ENCODE measurements around the gene SLAIN1.

DNA sequence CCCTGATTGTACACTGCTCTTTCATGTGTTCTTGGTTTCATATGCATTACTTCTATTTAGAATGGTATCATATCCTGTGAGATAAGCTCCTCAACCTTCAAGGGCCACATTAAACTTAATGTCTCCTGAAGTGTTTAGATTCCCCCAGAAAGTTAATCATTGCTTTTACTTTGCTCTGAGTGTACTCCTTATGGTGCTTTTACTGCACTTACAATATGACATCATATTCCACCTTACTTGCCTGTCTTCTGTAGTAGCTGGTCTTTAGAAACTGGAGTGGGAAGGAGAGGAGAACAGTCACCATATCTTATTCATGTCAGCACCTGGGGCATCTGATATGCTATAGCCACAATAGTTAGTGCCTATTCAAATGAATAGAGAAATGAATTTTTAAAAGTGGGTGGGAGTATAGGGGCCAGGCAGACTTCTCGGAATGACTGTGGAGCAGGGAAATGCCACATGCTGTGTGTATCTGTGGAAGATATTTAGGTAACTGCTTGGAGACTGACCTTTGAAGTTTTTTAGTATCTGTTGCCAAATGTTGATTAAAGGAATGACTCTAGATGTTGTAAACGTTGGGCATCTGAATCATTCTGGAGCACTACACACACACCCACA is 40.2 kb downstream of the SLAIN1 start:
- TF ChIP-seq, protein P1, sequence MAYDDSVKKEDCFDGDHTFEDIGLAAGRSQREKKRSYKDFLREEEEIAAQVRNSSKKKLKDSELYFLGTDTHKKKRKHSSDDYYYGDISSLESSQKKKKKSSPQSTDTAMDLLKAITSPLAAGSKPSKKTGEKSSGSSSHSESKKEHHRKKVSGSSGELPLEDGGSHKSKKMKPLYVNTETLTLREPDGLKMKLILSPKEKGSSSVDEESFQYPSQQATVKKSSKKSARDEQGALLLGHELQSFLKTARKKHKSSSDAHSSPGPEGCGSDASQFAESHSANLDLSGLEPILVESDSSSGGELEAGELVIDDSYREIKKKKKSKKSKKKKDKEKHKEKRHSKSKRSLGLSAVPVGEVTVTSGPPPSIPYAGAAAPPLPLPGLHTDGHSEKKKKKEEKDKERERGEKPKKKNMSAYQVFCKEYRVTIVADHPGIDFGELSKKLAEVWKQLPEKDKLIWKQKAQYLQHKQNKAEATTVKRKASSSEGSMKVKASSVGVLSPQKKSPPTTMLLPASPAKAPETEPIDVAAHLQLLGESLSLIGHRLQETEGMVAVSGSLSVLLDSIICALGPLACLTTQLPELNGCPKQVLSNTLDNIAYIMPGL (CRISPR knock-in tag; IDR thresholded peaks at IDR 0.05; ENCODE audit: borderline replicate concordance): no peak
- TF ChIP-seq, protein P2, sequence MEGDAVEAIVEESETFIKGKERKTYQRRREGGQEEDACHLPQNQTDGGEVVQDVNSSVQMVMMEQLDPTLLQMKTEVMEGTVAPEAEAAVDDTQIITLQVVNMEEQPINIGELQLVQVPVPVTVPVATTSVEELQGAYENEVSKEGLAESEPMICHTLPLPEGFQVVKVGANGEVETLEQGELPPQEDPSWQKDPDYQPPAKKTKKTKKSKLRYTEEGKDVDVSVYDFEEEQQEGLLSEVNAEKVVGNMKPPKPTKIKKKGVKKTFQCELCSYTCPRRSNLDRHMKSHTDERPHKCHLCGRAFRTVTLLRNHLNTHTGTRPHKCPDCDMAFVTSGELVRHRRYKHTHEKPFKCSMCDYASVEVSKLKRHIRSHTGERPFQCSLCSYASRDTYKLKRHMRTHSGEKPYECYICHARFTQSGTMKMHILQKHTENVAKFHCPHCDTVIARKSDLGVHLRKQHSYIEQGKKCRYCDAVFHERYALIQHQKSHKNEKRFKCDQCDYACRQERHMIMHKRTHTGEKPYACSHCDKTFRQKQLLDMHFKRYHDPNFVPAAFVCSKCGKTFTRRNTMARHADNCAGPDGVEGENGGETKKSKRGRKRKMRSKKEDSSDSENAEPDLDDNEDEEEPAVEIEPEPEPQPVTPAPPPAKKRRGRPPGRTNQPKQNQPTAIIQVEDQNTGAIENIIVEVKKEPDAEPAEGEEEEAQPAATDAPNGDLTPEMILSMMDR (IDR thresholded peaks at IDR 0.05): no peak
- TF ChIP-seq CHD2 (IDR thresholded peaks at IDR 0.05; ENCODE audit: low read length, partially characterized antibody) (no peak), EP300 (IDR thresholded peaks at IDR 0.05) (no peak), POLR2A (IDR thresholded peaks at IDR 0.05; ENCODE audit: low read length) (no peak), CHD4 (IDR thresholded peaks at IDR 0.05; ENCODE audit: borderline replicate concordance) (no peak)
- TF ChIP-seq, protein P3, sequence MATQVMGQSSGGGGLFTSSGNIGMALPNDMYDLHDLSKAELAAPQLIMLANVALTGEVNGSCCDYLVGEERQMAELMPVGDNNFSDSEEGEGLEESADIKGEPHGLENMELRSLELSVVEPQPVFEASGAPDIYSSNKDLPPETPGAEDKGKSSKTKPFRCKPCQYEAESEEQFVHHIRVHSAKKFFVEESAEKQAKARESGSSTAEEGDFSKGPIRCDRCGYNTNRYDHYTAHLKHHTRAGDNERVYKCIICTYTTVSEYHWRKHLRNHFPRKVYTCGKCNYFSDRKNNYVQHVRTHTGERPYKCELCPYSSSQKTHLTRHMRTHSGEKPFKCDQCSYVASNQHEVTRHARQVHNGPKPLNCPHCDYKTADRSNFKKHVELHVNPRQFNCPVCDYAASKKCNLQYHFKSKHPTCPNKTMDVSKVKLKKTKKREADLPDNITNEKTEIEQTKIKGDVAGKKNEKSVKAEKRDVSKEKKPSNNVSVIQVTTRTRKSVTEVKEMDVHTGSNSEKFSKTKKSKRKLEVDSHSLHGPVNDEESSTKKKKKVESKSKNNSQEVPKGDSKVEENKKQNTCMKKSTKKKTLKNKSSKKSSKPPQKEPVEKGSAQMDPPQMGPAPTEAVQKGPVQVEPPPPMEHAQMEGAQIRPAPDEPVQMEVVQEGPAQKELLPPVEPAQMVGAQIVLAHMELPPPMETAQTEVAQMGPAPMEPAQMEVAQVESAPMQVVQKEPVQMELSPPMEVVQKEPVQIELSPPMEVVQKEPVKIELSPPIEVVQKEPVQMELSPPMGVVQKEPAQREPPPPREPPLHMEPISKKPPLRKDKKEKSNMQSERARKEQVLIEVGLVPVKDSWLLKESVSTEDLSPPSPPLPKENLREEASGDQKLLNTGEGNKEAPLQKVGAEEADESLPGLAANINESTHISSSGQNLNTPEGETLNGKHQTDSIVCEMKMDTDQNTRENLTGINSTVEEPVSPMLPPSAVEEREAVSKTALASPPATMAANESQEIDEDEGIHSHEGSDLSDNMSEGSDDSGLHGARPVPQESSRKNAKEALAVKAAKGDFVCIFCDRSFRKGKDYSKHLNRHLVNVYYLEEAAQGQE (IDR thresholded peaks at IDR 0.05): no peak

Data from A549 (cell line).